Keratinocyte (primary cell): Measurements from ENCODE around the gene PDIA2. TPM values are rescaled to one million over a fixed set of nuclear protein-coding genes. Genes with fewer than 3 reads are reported as not detected.
A peak's percentile ranks its signal among the peaks of the same experiment; 100 is the strongest.
"Not testable (repeated sequence)": the region's sequence is repeated elsewhere in the genome, so short reads cannot be mapped to it uniquely, and the experiment has no call there.

ENCODE experiments used
- DNase-seq: peaks from one replicate; pipeline ENCODE4 v3.0.0-alpha.2; 2011; ENCODE audit warnings: low read depth, missing footprints, low spot score
- FAIRE-seq: peaks from 2 replicates; lab custom pipeline; 2011; peaks lifted over from hg19 to GRCh38; lab: Jason Lieb, UNC
- H2AFZ ChIP-seq: 2 replicates; pipeline ENCODE4 v1.6.0; 2012; ENCODE audit warnings: low read length, control low read depth, inconsistent platforms; ENCODE audit not compliant: control insufficient read depth
- H3K27ac ChIP-seq: 2 replicates; pipeline ENCODE4 v1.5.1; 2011; ENCODE audit warnings: low read length; ENCODE audit not compliant: control insufficient read depth, insufficient read depth
- H3K27me3 ChIP-seq: 3 replicates; pipeline ENCODE4 v1.6.0; 2011; ENCODE audit warnings: low read length; ENCODE audit not compliant: control insufficient read depth, insufficient read depth; ENCODE audit errors: extremely low read depth
- H3K36me3 ChIP-seq, 2 experiments: 2 replicates in 1 of 2; 3 replicates in 1 of 2; pipeline ENCODE4 v1.5.1; 2011; ENCODE audit warnings: low read length in 2 of 2, mild to moderate bottlenecking in 1 of 2; ENCODE audit not compliant: control insufficient read depth in 2 of 2, insufficient read depth in 2 of 2; ENCODE audit errors: extremely low read depth in 1 of 2
- H3K4me1 ChIP-seq: 3 replicates; pipeline ENCODE4 v1.5.1; 2011; ENCODE audit warnings: low read length; ENCODE audit not compliant: control insufficient read depth, insufficient read depth; ENCODE audit errors: extremely low read depth
- H3K4me2 ChIP-seq: 3 replicates; pipeline ENCODE4 v1.6.0; 2011; ENCODE audit warnings: low read depth, low read length; ENCODE audit not compliant: control insufficient read depth, insufficient read depth; ENCODE audit errors: extremely low read depth
- H3K4me3 ChIP-seq, 3 experiments: fragments of 200-600 bp in 1 of 3; sonication (generic) in 1 of 3; 2 replicates in 2 of 3; 3 replicates in 1 of 3; pipeline ENCODE4 v1.5.1; 2011 to 2016; ENCODE audit warnings: low read length in 3 of 3, mild to moderate bottlenecking in 3 of 3, control low read depth in 2 of 3, inconsistent platforms in 1 of 3, low read depth in 1 of 3, mixed read lengths in 1 of 3, mixed run types in 1 of 3, moderate library complexity in 1 of 3; ENCODE audit not compliant: control insufficient read depth in 2 of 3, insufficient read depth in 2 of 3; ENCODE audit errors: extremely low read depth in 1 of 3
- H3K79me2 ChIP-seq: 2 replicates; pipeline ENCODE4 v1.6.0; 2012; ENCODE audit warnings: low read length; ENCODE audit not compliant: control insufficient read depth, insufficient read depth
- H3K9ac ChIP-seq: 3 replicates; pipeline ENCODE4 v1.6.0; 2011; ENCODE audit warnings: low read length; ENCODE audit not compliant: control insufficient read depth, insufficient read depth; ENCODE audit errors: extremely low read depth
- H3K9me1 ChIP-seq: 3 replicates; pipeline ENCODE4 v1.6.0; 2011; ENCODE audit warnings: low read length; ENCODE audit not compliant: control insufficient read depth, insufficient read depth; ENCODE audit errors: extremely low read depth
- H3K9me3 ChIP-seq: 2 replicates; pipeline ENCODE4 v1.5.1; 2012; ENCODE audit warnings: low read depth, low read length; ENCODE audit not compliant: control insufficient read depth
- H4K20me1 ChIP-seq: 3 replicates; pipeline ENCODE4 v1.6.0; 2011; ENCODE audit warnings: low read length; ENCODE audit not compliant: control insufficient read depth, insufficient read depth; ENCODE audit errors: extremely low read depth
- CTCF ChIP-seq, 3 experiments: IDR thresholded peaks in 1 of 3; conservative IDR thresholded peaks in 1 of 3; optimal IDR thresholded peaks in 1 of 3; 2 replicates in 2 of 3; 3 replicates in 1 of 3; pipeline versions ENCODE3 to v1.5.1; 2011; ENCODE audit warnings: low read length in 3 of 3, mild to moderate bottlenecking in 3 of 3, moderate library complexity in 2 of 3, control low read depth in 1 of 3, inconsistent platforms in 1 of 3; ENCODE audit not compliant: insufficient read depth in 2 of 3; ENCODE audit errors: extremely low read depth in 1 of 3
- EZH2 ChIP-seq: IDR thresholded peaks from one replicate; pipeline ENCODE4 v1.6.1; 2012; ENCODE audit warnings: inconsistent platforms, mild to moderate bottlenecking, low read length, moderate library complexity
- dilution Hi-C: fragments of 300-500 bp; cut with MboI; formaldehyde crosslinking; loops from one replicate; pipeline ENCODE4 v1.7.0; 2020; ENCODE audit warnings: low sequenced_read_pairs; ENCODE audit not compliant: extremely low pct_ligation_motif_present
- polyA plus RNA-seq, 5 experiments: library from polyadenylated mRNA; depleted of rRNA in 3 of 5; stranded (reverse) in 3 of 5; stranded (forward) in 1 of 5; unstranded in 1 of 5; fragments of >200 nt; gene quantifications; 1 replicate in 1 of 5; 2 replicates in 3 of 5; 3 replicates in 1 of 5; pipeline versions ENCODE4 v1.2.1 to v1.2.3, GENCODE V29; 2011 to 2012; ENCODE audit warnings: missing spikeins in 2 of 5, low read depth in 1 of 5, low replicate concordance in 1 of 5

The PDIA2 gene
- polyA plus RNA-seq, 1 donor (not counting 4 experiments of a cell fraction or from before 2014, with no cell fraction given), result 0.42 TPM

DNA sequence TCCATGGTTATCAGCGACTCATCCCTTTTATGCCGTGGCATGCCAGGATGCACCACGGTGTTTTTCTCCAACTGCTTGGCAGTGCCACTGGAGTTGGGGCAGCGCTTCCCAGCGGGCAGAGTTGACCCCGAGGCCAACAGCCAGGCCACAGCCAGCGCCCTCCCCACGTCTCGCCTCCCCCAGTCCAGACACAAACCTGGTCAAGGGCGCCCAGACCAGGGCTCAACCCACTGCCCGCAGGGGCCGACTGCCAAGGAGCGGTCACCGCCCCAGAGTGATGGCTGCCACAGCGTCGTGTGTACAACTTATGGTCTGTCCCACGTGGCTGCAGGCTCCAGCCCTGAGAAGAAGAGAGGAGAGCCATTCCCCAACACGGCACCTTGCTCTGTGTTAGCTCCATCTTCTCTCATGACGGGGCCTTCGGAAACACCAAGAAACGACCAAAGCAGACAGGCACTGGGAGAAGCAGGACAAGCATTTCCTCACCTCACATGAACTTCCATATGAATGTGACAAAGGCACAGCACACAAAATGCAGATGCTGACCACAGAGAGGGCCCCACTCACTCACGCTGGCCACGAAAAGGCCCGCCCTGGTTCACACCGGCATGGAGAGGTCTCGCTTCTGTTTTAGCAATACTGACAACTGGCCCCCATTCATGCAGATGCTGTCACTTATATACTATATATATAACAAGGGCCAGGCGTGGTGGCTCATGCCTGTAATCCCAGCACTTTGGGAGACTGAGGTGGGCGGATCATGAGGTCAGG, 42.6 kb downstream of the PDIA2 start:
- TF ChIP-seq EZH2 (no peak), CTCF (optimal IDR thresholded peaks at IDR 0.05 in 1 of 3, IDR thresholded peaks at IDR 0.05 in 1 of 3, conservative IDR thresholded peaks at IDR 0.05 in 1 of 3; ENCODE audit: extremely low read depth in 1 of 3, insufficient read depth in 2 of 3, low read length in 3 of 3) (no peak)
- no peak overlapping the region for H3K4me2 ChIP-seq
- H3K4me3 ChIP-seq, result no peak overlapping the region
- no peaks in the 10 kb centered on the region for H3K9me1 ChIP-seq
- no peaks in the 10 kb centered on the region for H3K9me3 ChIP-seq
- H3K27me3 ChIP-seq, result no peaks in the 10 kb centered on the region
- H2AFZ ChIP-seq, result no peak overlapping the region
- H3K9ac ChIP-seq, result peak overlapping the region; percentile 9
- FAIRE-seq (no peak), DNase-seq (no peak)
- H3K79me2 ChIP-seq, result peaks cover 78% of the 10 kb centered on the region
- dilution Hi-C loops, result no loop called here
- no peak overlapping the region for H3K27ac ChIP-seq
- H4K20me1 ChIP-seq, result peaks cover 40% of the 10 kb centered on the region
- peaks cover 7 to 9% of the 10 kb centered on the region in 2 experiments for H3K36me3 ChIP-seq
- H3K4me1 ChIP-seq, result peaks cover 5% of the 10 kb centered on the region

- TF ChIP-seq CTCF (optimal IDR thresholded peaks at IDR 0.05 in 1 of 3, IDR thresholded peaks at IDR 0.05 in 1 of 3, conservative IDR thresholded peaks at IDR 0.05 in 1 of 3; ENCODE audit: extremely low read depth in 1 of 3, insufficient read depth in 2 of 3, low read length in 3 of 3) (no peak), EZH2 (no peak)
- dilution Hi-C loops, result no loop called here
- peaks cover 81% of the 10 kb centered on the region for H3K79me2 ChIP-seq
Observed at GRCh38 chr16:330741-331140, 47.8 kb downstream of the PDIA2 start.

DNA sequence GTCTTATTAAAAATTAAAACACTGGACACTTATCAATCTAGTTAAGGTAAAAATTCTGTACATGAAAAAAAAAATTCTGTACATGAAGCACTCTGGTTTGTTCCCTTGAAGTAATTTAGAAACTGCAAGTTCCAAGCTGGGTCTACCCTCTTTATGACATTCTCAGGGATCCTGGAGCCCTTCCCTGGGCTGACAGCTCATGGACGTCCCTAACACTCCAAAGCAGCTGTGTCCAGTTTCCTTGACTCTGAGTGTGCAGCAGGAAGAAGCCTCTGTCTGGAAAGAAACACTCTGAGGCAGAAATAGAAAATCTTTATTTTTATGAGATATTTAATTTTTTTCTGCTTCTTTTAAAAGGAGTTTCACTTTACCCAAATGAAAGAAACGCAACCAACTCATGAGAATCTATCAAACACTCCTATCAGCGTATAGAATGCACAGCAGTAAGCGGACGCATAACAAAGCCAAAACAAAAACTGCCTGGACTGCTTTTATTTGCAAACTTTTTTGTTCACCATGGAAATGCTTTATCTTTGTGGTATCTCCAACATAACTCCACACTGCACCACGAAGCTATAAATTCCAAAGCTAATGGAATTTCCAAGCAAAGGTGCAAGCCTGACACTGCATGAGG, 48.3 kb downstream of the PDIA2 start:
- H3K4me3 ChIP-seq, H3K27me3 ChIP-seq, FAIRE-seq, H3K9me1 ChIP-seq, H3K36me3 ChIP-seq, DNase-seq, dilution Hi-C loops, H3K27ac ChIP-seq, H3K4me1 ChIP-seq, H3K9me3 ChIP-seq, H2AFZ ChIP-seq, H3K4me2 ChIP-seq, H3K9ac ChIP-seq: not testable (repeated sequence)
- peaks cover 85% of the 10 kb centered on the region for H3K79me2 ChIP-seq
- H4K20me1 ChIP-seq, result peaks cover 24% of the 10 kb centered on the region

More at GRCh38 chr16:330741-331140, 47.8 kb downstream of the PDIA2 start:
- Histone ChIP-seq H3K4me1 (no peaks in the 10 kb centered on the region), H3K9me3 (no peaks in the 10 kb centered on the region), H4K20me1 (peaks cover 24% of the 10 kb centered on the region), H3K4me2 (no peak overlapping the region), H2AFZ (no peak overlapping the region), H3K9ac (no peak overlapping the region), H3K27ac (no peak overlapping the region), H3K9me1 (no peaks in the 10 kb centered on the region), H3K27me3 (no peaks in the 10 kb centered on the region), H3K36me3 (peaks cover 4 to 6% of the 10 kb centered on the region in 2 experiments), H3K4me3 (no peak overlapping the region)
- DNase-seq (no peak), FAIRE-seq (no peak)
